Middle frontal gyrus (tissue), 1 donor: ENCODE results near the gene DGKD.

ENCODE experiments used
- DNase-seq: peaks from one replicate; pipeline ENCODE4 v3.0.0-alpha.2; 2015; ENCODE audit warnings: low spot score; ENCODE audit errors: extremely low spot score

Gene DGKD

GRCh38 chr2:233492751-233493150 lies 138.5 kb downstream of the DGKD start:
- DNase-seq: no peak

GRCh38 chr2:233495503-233496496 lies 141.5 kb downstream of the DGKD start:
- no peak for DNase-seq

- no peak for DNase-seq
These were observed 143.4 kb downstream of the DGKD start for GRCh38 chr2:233497692-233498091.

GRCh38 chr2:233498126-233498525 lies 143.8 kb downstream of the DGKD start:
- no peak for DNase-seq

GRCh38 chr2:233499928-233500327 lies 145.6 kb downstream of the DGKD start:
- no peak for DNase-seq

GRCh38 chr2:233501198-233502076 lies 147.1 kb downstream of the DGKD start:
- no peak for DNase-seq

- DNase-seq: no peak
These were observed 149.2 kb downstream of the DGKD start for GRCh38 chr2:233503481-233503880.

GRCh38 chr2:233503947-233504637 lies 149.8 kb downstream of the DGKD start:
- no peak for DNase-seq

GRCh38 chr2:233513953-233514655 lies 159.8 kb downstream of the DGKD start:
- DNase-seq: no peak

GRCh38 chr2:233519787-233520611 lies 165.7 kb downstream of the DGKD start:
- no peak for DNase-seq
